Erythroblast (primary cell): ENCODE results near the gene TUBA4A.

Source experiments
- GATA1 ChIP-seq: IDR thresholded peaks from 2 replicates; pipeline ENCODE4 v1.6.1; 2011; ENCODE audit warnings: low read depth, mild to moderate bottlenecking, control low read depth, low read length, moderate library complexity
- POLR2A ChIP-seq: IDR thresholded peaks from 2 replicates; pipeline ENCODE4 v1.6.1; 2011; ENCODE audit warnings: mild to moderate bottlenecking, low read length

GRCh38 chr2:219244789-219245147 is 8.9 kb downstream of the TUBA4A start:
- TF ChIP-seq POLR2A (no peak), GATA1 (no peak)
